ENCODE measurements around the gene ATF4.

GRCh38 chr22:39558950-39559349 lies 38.6 kb downstream of the ATF4 start:
- TF ChIP-seq POLR2A (IDR thresholded peaks at IDR 0.05; ENCODE audit: low read depth, low read length): no peak
- no peak for TF ChIP-seq POLR2AphosphoS5 (IDR thresholded peaks at IDR 0.05; ENCODE audit: low read depth, low read length)

Data from GM12892 (cell line).